GM13977 (cell line): ENCODE data around the gene RGR.
A peak's percentile ranks its signal among the peaks of the same experiment; 100 is the strongest.

Source experiments
- DNase-seq: peaks from one replicate; pipeline ENCODE4 v3.0.0; 2012; ENCODE audit warnings: low spot score
- CTCF ChIP-seq: IDR thresholded peaks from 2 replicates; pipeline ENCODE4 v1.5.1; 2012; ENCODE audit warnings: mild to moderate bottlenecking, control low read depth; ENCODE audit not compliant: insufficient read depth; ENCODE audit errors: extremely low read depth, missing control alignments
- in situ Hi-C: fragments of 300-500 bp; cut with MboI; formaldehyde crosslinking; loops from one replicate; pipeline ENCODE4 v1.12.0; 2022; ENCODE audit warnings: low sequenced_read_pairs, low pct_unique_long_range_greater_than_20kb, mixed read lengths, inconsistent platforms; ENCODE audit not compliant: unreplicated experiment

The RGR gene

DNA sequence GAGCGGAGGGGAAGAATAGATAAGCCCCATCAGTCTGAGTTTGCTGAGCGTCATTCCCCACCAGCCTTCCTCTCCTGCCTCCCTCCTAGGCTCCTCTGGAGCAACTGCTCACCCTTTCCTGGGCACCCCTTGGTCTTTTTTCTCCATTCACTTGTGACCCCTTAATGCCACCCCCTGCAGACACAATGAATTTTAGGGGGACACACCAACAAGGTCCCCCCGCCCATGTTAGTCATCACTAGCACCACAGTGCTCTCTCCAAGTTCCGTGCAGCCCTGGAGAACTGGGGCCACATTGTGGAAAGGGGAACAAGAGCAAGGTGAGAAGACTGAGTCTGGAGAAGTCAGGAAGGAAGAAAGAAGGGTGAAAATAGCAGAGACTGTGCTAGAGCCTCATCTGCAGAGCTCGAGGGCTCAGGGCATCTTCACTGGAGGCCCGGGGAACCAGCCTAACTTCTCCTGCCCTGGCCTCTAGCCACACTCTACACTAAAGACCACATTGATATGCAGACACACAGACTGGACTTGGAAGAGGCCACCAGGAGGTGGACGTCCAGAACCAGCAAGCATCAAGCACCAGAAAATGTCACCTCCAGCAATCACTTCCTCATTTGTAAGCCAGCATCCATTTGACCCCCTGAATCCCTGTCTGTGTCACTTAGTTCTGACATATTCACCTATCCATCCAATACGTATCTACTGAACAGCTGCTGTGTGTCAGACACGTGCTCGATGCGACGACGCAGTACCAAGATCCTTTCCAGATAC is 17.5 kb downstream of the RGR start:
- in situ Hi-C loops: loop anchor here (10.0 kb wide), 1 partner anchor 282 kb away; no protein-coding TSS in a partner anchor
- TF ChIP-seq CTCF: no peak

GRCh38 chr10:84263716-84264115 is 18.9 kb downstream of the RGR start:
- in situ Hi-C loops: loop anchor here (10.0 kb wide), 1 partner anchor 281 kb away; no protein-coding TSS in a partner anchor
- no peak for DNase-seq
- no peak for TF ChIP-seq CTCF

More for the DNA sequence above, 17.5 kb downstream of the RGR start:
- no peak for DNase-seq

DNA sequence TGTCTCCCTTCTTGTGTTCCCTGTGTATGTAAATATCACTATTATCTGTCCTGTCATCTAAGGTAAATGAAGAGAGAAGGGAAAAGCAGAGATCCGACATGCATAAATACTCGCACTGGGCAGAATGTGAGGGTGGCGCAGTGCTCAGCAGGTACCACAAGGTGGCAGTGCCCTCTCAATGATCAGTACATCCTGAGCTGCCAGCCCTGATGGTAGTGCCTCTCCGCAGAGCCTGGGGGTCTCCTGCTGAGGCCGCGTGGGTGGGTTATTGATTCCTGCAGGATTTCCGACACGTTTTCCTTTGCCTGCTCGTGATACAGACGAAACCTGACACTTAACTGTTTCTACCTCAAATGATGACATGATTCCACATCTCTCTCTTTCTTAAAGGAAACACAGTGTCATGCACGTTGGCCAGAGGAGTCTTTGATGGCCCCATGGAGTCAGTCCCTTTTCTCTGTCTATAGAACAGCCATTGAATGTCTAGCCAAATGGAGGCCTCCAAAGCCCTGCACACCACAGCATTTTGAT is 19.8 kb downstream of the RGR start:
- peak; percentile 98 for TF ChIP-seq CTCF
- in situ Hi-C loops: loop anchor here (10.0 kb wide), 1 partner anchor 280 kb away; no protein-coding TSS in a partner anchor
- DNase-seq: peak; percentile 70

DNA sequence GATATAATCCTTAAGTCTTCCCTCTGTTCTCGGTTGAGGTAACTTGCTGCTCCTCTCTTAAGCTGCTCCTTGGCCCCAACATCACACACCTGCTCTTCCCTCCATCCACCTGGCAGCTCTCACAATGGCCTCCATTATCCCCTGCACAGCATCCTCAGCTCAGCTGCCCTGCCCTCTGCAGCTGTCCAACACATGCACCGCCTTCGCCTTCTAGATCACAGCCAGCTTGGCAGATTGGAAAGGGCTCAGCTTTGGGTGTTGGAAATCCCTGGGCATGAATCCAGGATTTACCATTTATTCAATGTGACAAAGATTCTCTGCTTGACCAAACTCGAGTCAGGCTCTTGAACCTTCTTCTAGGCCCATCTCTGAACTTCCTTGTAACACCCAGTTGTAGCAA is 20.6 kb downstream of the RGR start:
- TF ChIP-seq CTCF: no peak
- in situ Hi-C loops: loop anchor here (10.0 kb wide), 1 partner anchor 279 kb away; no protein-coding TSS in a partner anchor
- no peak for DNase-seq

- DNase-seq: peak; percentile 42
- TF ChIP-seq CTCF: peak; percentile 77
- in situ Hi-C loops: loop anchor here (10.0 kb wide), 1 partner anchor 277 kb away; no protein-coding TSS in a partner anchor
These were observed 22.8 kb downstream of the RGR start for GRCh38 chr10:84267503-84268126.

GRCh38 chr10:84269162-84269561 is 24.3 kb downstream of the RGR start:
- in situ Hi-C loops: loop anchor here (10.0 kb wide), 1 partner anchor 276 kb away; no protein-coding TSS in a partner anchor
- DNase-seq: no peak
- no peak for TF ChIP-seq CTCF
